Measurements from ENCODE around the gene RNF187.

DNA sequence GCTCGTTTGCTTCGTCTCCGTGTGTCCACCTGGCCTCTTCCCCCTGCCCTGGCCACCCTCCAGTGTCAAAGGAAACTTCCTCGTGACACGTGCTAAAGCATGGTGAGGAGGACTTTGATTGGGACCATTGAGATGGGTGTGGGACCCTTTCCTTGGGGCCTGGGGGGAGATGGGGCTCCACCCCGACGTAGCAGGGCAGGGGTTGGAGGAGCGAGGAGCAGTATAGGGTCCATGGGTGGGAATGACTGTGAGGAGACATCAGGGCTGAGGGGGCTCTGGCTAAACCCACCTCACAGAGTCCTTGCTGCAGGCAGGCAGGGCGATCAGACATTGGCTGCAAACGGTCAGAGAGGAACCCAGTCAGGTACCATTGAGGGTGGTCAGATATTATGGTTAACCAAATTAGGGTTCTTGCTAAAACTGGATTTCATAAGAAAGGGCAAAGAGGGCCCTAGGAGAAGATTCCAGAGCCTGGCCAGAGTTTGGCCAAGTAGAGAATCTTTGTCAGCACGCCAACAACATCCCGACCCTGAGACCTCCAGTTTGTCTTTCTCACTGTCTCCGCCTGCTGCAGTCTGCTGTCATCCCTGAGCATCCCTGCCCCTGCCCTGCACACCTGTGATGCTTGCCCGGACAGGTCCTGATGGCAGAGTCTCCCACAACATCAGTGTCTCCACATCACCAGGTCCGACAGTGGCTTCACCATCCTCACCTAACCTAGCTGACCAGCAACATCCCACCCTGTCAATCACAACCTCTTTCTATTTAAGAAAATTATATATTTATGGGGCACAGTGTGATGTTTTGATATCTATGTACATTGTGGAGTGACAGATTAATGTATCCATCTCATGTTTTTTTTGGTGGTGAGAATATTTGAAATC, 8.0 kb downstream of the RNF187 start:
- TF ChIP-seq, protein P1, sequence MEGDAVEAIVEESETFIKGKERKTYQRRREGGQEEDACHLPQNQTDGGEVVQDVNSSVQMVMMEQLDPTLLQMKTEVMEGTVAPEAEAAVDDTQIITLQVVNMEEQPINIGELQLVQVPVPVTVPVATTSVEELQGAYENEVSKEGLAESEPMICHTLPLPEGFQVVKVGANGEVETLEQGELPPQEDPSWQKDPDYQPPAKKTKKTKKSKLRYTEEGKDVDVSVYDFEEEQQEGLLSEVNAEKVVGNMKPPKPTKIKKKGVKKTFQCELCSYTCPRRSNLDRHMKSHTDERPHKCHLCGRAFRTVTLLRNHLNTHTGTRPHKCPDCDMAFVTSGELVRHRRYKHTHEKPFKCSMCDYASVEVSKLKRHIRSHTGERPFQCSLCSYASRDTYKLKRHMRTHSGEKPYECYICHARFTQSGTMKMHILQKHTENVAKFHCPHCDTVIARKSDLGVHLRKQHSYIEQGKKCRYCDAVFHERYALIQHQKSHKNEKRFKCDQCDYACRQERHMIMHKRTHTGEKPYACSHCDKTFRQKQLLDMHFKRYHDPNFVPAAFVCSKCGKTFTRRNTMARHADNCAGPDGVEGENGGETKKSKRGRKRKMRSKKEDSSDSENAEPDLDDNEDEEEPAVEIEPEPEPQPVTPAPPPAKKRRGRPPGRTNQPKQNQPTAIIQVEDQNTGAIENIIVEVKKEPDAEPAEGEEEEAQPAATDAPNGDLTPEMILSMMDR (conservative IDR thresholded peaks at IDR 0.05; ENCODE audit: low read length) = no peak
- TF ChIP-seq EZH2phosphoT487 (IDR thresholded peaks at IDR 0.05; ENCODE audit: borderline replicate concordance) = no peak
